Astrocyte (in vitro differentiated cells and primary cell): Measurements from ENCODE around the gene MRGPRX1. TPM values are rescaled to one million over a fixed set of nuclear protein-coding genes. Genes with fewer than 3 reads are reported as not detected.
"Not testable (repeated sequence)": the region's sequence is repeated elsewhere in the genome, so short reads cannot be mapped to it uniquely, and the experiment has no call there.

Experiments
- DNase-seq: peaks from one replicate; pipeline ENCODE4 v3.0.0-alpha.2; 2010; ENCODE audit warnings: low read depth
- FAIRE-seq: peaks from 2 replicates; lab custom pipeline; 2011; peaks lifted over from hg19 to GRCh38; lab: Jason Lieb, UNC
- H2AFZ ChIP-seq: 2 replicates; pipeline ENCODE4 v1.6.0; 2012; ENCODE audit warnings: low read depth, low read length, inconsistent platforms
- H3K27ac ChIP-seq: 2 replicates; pipeline ENCODE4 v1.5.1; 2011; ENCODE audit warnings: low read depth, low read length, inconsistent platforms
- H3K27me3 ChIP-seq: 2 replicates; pipeline ENCODE4 v1.6.0; 2011; ENCODE audit warnings: low read length, inconsistent platforms; ENCODE audit not compliant: insufficient read depth
- H3K36me3 ChIP-seq: 2 replicates; pipeline ENCODE4 v1.5.1; 2011; ENCODE audit warnings: low read length, inconsistent platforms; ENCODE audit not compliant: insufficient read depth
- H3K4me1 ChIP-seq: 2 replicates; pipeline ENCODE4 v1.5.1; 2011; ENCODE audit warnings: low read length, inconsistent platforms; ENCODE audit not compliant: insufficient read depth
- H3K4me2 ChIP-seq: 2 replicates; pipeline ENCODE4 v1.6.0; 2012; ENCODE audit warnings: low read length, inconsistent platforms
- H3K4me3 ChIP-seq: 2 replicates; pipeline ENCODE4 v1.5.1; 2011; ENCODE audit warnings: low read depth, mild to moderate bottlenecking, low read length, inconsistent platforms; ENCODE audit not compliant: insufficient read depth
- H3K79me2 ChIP-seq: 2 replicates; pipeline ENCODE4 v1.6.0; 2012; ENCODE audit warnings: mild to moderate bottlenecking, low read length, inconsistent platforms; ENCODE audit not compliant: insufficient read depth
- H3K9ac ChIP-seq: 2 replicates; pipeline ENCODE4 v1.6.0; 2012; ENCODE audit warnings: mild to moderate bottlenecking, low read length, inconsistent platforms
- H3K9me3 ChIP-seq: 2 replicates; pipeline ENCODE4 v1.5.1; 2012; ENCODE audit warnings: low read depth, mild to moderate bottlenecking, low read length, inconsistent platforms; ENCODE audit not compliant: insufficient read depth
- H4K20me1 ChIP-seq: 2 replicates; pipeline ENCODE4 v1.6.0; 2012; ENCODE audit warnings: low read length, inconsistent platforms; ENCODE audit not compliant: insufficient read depth
- H3K27ac Mint-ChIP-seq: one replicate; pipeline ENCODE4 v1.8.0; 2021; ENCODE audit warnings: mild to moderate bottlenecking, mixed read lengths; ENCODE audit not compliant: unreplicated experiment
- H3K27me3 Mint-ChIP-seq: one replicate; pipeline ENCODE4 v1.8.0; 2021; ENCODE audit warnings: low read depth, mixed read lengths; ENCODE audit not compliant: unreplicated experiment
- H3K36me3 Mint-ChIP-seq: one replicate; pipeline ENCODE4 v1.8.0; 2021; ENCODE audit warnings: low read depth, mixed read lengths; ENCODE audit not compliant: unreplicated experiment
- H3K4me1 Mint-ChIP-seq: one replicate; pipeline ENCODE4 v1.8.0; 2021; ENCODE audit warnings: low read depth, mixed read lengths; ENCODE audit not compliant: unreplicated experiment
- H3K4me3 Mint-ChIP-seq: one replicate; pipeline ENCODE4 v1.8.0; 2021; ENCODE audit warnings: mild to moderate bottlenecking, moderate library complexity, mixed read lengths; ENCODE audit not compliant: unreplicated experiment
- H3K9me3 Mint-ChIP-seq: one replicate; pipeline ENCODE4 v1.8.0; 2021; ENCODE audit warnings: mild to moderate bottlenecking, mixed read lengths; ENCODE audit not compliant: unreplicated experiment
- CTCF ChIP-seq: IDR thresholded peaks from 2 replicates; pipeline ENCODE4 v1.5.1; 2011; ENCODE audit warnings: low read depth, mild to moderate bottlenecking, inconsistent platforms, low read length, moderate library complexity; ENCODE audit not compliant: insufficient read depth
- EZH2 ChIP-seq: IDR thresholded peaks from 2 replicates; pipeline ENCODE4 v1.6.1; 2012; ENCODE audit warnings: mild to moderate bottlenecking, low read length, inconsistent platforms; ENCODE audit not compliant: insufficient read depth
- total RNA-seq: library from RNA; stranded (reverse); gene quantifications from 2 replicates; pipeline ENCODE4 v1.2.1, GENCODE V29; 2021

MRGPRX1 gene
- total RNA-seq, 1 donor from 2014 or later: not detected

- no peak overlapping the region for H3K4me3 ChIP-seq
- H3K79me2 ChIP-seq: no peaks in the 10 kb centered on the region
- no peaks in the 10 kb centered on the region for H4K20me1 ChIP-seq
- H3K27ac ChIP-seq: no peak overlapping the region
- H2AFZ ChIP-seq: no peak overlapping the region
- H3K9ac ChIP-seq: no peak overlapping the region
- no peak overlapping the region for H3K4me3 Mint-ChIP-seq
- H3K4me1 Mint-ChIP-seq: peaks cover 2% of the 10 kb centered on the region
- no peaks in the 10 kb centered on the region for H3K36me3 ChIP-seq
- H3K4me1 ChIP-seq: no peaks in the 10 kb centered on the region
- H3K4me2 ChIP-seq: no peak overlapping the region
- no peaks in the 10 kb centered on the region for H3K9me3 ChIP-seq
- H3K27ac Mint-ChIP-seq: no peak overlapping the region
- H3K9me3 Mint-ChIP-seq: no peaks in the 10 kb centered on the region
- DNase-seq (no peak), FAIRE-seq (no peak)
- H3K36me3 Mint-ChIP-seq: no peaks in the 10 kb centered on the region
- peaks cover 3% of the 10 kb centered on the region for H3K27me3 Mint-ChIP-seq
- no peak for TF ChIP-seq EZH2
- no peak for TF ChIP-seq CTCF
- no peaks in the 10 kb centered on the region for H3K27me3 ChIP-seq
Observed at GRCh38 chr11:18907391-18907790, 31.8 kb downstream of the MRGPRX1 start.

GRCh38 chr11:18900637-18901036 lies 38.6 kb downstream of the MRGPRX1 start:
- H3K27me3 ChIP-seq, H4K20me1 ChIP-seq, H3K4me2 ChIP-seq, H3K36me3 Mint-ChIP-seq, H3K9me3 Mint-ChIP-seq, FAIRE-seq, H3K9me3 ChIP-seq, H2AFZ ChIP-seq, H3K36me3 ChIP-seq, H3K4me3 Mint-ChIP-seq, H3K27me3 Mint-ChIP-seq, H3K9ac ChIP-seq, H3K4me1 ChIP-seq, H3K4me3 ChIP-seq, DNase-seq, H3K79me2 ChIP-seq, H3K27ac ChIP-seq: not testable (repeated sequence)
- peak overlapping the region; percentile 38 for H3K27ac Mint-ChIP-seq
- H3K4me1 Mint-ChIP-seq: peaks cover 12% of the 10 kb centered on the region

- H3K4me1 Mint-ChIP-seq: peaks cover 12% of the 10 kb centered on the region
- not testable (repeated sequence) for DNase-seq, H3K4me2 ChIP-seq, H3K79me2 ChIP-seq, H3K27me3 ChIP-seq, H3K36me3 Mint-ChIP-seq, H3K4me3 Mint-ChIP-seq, H3K4me3 ChIP-seq, H4K20me1 ChIP-seq, FAIRE-seq, H3K27me3 Mint-ChIP-seq, H3K9ac ChIP-seq, H3K4me1 ChIP-seq, H2AFZ ChIP-seq, H3K27ac ChIP-seq, H3K9me3 Mint-ChIP-seq, H3K9me3 ChIP-seq, H3K36me3 ChIP-seq
- peak overlapping the region; percentile 38 for H3K27ac Mint-ChIP-seq
Observed at GRCh38 chr11:18900151-18900611, 39.0 kb downstream of the MRGPRX1 start.

DNA sequence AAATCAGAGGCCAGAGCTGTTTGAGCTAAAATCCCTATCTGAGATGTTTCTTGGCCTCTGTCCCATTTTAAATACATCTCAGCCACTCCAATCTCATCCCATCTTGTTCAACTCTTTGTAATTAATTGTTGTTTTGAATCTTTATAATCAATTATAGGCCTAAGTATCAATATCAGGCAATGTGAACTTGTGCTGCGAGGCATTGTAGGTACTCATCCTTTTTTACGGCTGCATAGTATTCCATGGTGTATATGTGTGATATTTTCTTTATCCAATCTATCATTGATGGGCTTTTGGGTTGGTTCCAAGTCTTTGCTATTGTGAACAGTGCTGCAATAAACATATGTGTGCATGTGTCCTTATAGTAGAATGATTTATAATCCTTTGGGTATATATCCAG lies 47.5 kb downstream of the MRGPRX1 start:
- not testable (repeated sequence) for H3K4me3 Mint-ChIP-seq, H3K4me1 Mint-ChIP-seq, DNase-seq, H3K27me3 ChIP-seq, H3K4me2 ChIP-seq, H3K9me3 Mint-ChIP-seq, H3K27ac ChIP-seq, H3K36me3 ChIP-seq, H3K79me2 ChIP-seq, H3K4me1 ChIP-seq, H3K27ac Mint-ChIP-seq, FAIRE-seq, H3K9me3 ChIP-seq, H3K9ac ChIP-seq, H3K4me3 ChIP-seq, H2AFZ ChIP-seq, H4K20me1 ChIP-seq, H3K36me3 Mint-ChIP-seq, H3K27me3 Mint-ChIP-seq
